ENCODE results near the gene CEP83. TPM values are rescaled to one million over a fixed set of nuclear protein-coding genes. Genes with fewer than 3 reads are reported as not detected.
"Not testable (repeated sequence)": the region's sequence is repeated elsewhere in the genome, so short reads cannot be mapped to it uniquely, and the experiment has no call there.

Gene CEP83
- total RNA-seq, 1 donor from 2014 or later = 23.6 TPM

DNA sequence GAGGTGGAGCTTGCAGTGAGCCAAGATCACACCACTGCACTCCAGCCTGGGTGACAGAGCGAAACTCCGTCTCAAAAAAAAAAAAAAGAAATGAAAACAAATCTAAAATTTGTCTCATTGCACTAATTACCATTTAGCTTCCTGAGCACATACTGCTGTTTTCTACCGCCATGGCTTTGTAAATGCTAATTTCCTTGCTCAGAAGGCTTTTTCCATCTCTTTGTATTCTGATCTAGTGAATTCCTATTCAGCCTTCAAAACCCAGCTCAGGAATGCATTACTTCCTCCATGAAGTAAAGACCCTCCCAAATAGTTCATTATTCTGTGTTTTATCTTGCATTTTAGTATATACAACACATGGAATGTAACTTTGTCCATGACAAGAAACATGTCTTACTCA, 33.6 kb downstream of the CEP83 start:
- TF ChIP-seq, protein P1, sequence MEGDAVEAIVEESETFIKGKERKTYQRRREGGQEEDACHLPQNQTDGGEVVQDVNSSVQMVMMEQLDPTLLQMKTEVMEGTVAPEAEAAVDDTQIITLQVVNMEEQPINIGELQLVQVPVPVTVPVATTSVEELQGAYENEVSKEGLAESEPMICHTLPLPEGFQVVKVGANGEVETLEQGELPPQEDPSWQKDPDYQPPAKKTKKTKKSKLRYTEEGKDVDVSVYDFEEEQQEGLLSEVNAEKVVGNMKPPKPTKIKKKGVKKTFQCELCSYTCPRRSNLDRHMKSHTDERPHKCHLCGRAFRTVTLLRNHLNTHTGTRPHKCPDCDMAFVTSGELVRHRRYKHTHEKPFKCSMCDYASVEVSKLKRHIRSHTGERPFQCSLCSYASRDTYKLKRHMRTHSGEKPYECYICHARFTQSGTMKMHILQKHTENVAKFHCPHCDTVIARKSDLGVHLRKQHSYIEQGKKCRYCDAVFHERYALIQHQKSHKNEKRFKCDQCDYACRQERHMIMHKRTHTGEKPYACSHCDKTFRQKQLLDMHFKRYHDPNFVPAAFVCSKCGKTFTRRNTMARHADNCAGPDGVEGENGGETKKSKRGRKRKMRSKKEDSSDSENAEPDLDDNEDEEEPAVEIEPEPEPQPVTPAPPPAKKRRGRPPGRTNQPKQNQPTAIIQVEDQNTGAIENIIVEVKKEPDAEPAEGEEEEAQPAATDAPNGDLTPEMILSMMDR (IDR thresholded peaks at IDR 0.05) = no peak
- intact Hi-C loops (cut with DNase I) = loop anchor here (5.0 kb wide), 1 partner anchor 274 kb away; no protein-coding TSS in a partner anchor
- Histone ChIP-seq H3K36me3 (no peaks in the 10 kb centered on the region), H3K9me3 (peaks cover 23 to 42% of the 10 kb centered on the region in 2 donors), H3K4me3 (no peak overlapping the region), H3K27ac (no peak overlapping the region), H3K4me1 (peaks cover 0 to 3% of the 10 kb centered on the region in 2 donors), H3K27me3 (no peaks in the 10 kb centered on the region)
- no peak for DNase-seq (ENCODE audit: low spot score in 2 of 2)

DNA sequence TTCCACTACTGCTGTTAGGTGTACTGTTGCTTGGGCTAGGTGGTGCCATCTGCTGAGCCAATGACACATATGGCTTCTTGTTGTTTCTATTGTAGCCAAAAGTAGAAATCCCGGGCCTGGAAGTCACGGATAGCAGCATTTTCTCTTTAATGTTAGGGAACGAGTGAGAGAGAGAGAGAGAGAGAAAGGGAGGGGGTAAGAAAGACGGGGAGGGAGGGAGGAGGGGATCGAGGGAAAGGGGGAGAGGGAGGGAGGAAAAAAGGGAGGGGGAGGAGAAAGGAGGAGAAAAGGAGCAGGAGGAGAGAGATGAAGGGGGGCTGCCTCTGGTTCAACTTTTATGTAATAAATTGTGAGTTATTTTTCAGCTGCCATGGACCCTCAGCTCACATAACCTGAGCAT, 34.8 kb downstream of the CEP83 start:
- intact Hi-C loops (cut with DNase I) = loop anchor here (5.0 kb wide), 1 partner anchor 273 kb away; no protein-coding TSS in a partner anchor
- H3K27ac ChIP-seq; H3K36me3 ChIP-seq; H3K4me3 ChIP-seq; H3K27me3 ChIP-seq; H3K4me1 ChIP-seq; DNase-seq (ENCODE audit: low spot score in 2 of 2): not testable (repeated sequence)
- peaks cover 16 to 40% of the 10 kb centered on the region in 2 donors for H3K9me3 ChIP-seq

- no peak overlapping the region for H3K4me3 ChIP-seq
- no peak for DNase-seq (ENCODE audit: low spot score in 2 of 2)
- no peaks in the 10 kb centered on the region for H3K36me3 ChIP-seq
- H3K27me3 ChIP-seq = no peaks in the 10 kb centered on the region
- no peak overlapping the region for H3K27ac ChIP-seq
- H3K4me1 ChIP-seq = peaks cover 0 to 3% of the 10 kb centered on the region in 2 donors
- TF ChIP-seq, protein P1 (IDR thresholded peaks at IDR 0.05) = no peak
- intact Hi-C loops (cut with DNase I) = no loop called here
- peaks cover 16 to 40% of the 10 kb centered on the region in 2 donors for H3K9me3 ChIP-seq
Measured at GRCh38 chr12:94421868-94422740, 37.6 kb downstream of the CEP83 start.

GRCh38 chr12:94418517-94418916, 41.1 kb downstream of the CEP83 start:
- no peaks in the 10 kb centered on the region for H3K27me3 ChIP-seq
- DNase-seq (ENCODE audit: low spot score in 2 of 2) = no peak
- no peak overlapping the region for H3K27ac ChIP-seq
- no peak overlapping the region for H3K4me3 ChIP-seq
- peaks cover 16 to 37% of the 10 kb centered on the region in 2 donors for H3K9me3 ChIP-seq
- TF ChIP-seq, protein P1 (IDR thresholded peaks at IDR 0.05) = no peak
- no peaks in the 10 kb centered on the region for H3K36me3 ChIP-seq
- intact Hi-C loops (cut with DNase I) = no loop called here
- no peaks in the 10 kb centered on the region for H3K4me1 ChIP-seq

DNA sequence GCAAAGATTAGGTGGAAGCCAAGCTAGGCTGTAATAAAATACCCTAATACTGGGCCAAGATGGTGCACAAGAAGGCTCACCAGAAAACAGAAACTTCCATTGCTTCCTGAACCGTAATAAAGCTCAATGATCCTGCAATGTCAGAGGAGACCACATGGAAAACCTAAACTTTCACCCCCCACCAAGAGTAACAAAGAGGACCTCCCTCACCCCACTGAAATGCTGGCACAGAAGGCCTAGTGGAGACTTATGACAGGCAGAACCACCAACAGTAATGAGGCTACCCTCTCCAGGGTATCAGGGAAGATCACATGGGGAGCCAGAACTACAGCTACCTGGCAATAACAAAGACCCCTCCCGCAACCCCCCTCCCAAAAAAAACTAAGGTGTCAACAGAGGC, 43.1 kb downstream of the CEP83 start:
- DNase-seq (ENCODE audit: low spot score in 2 of 2) = no peak
- H3K4me1 ChIP-seq = no peaks in the 10 kb centered on the region
- TF ChIP-seq, protein P1 (IDR thresholded peaks at IDR 0.05) = no peak
- intact Hi-C loops (cut with DNase I) = no loop called here
- H3K27me3 ChIP-seq = no peaks in the 10 kb centered on the region
- H3K9me3 ChIP-seq = peaks cover under 1 to 18% of the 10 kb centered on the region in 2 donors
- H3K36me3 ChIP-seq = no peaks in the 10 kb centered on the region
- no peak overlapping the region for H3K4me3 ChIP-seq
- H3K27ac ChIP-seq = no peak overlapping the region

DNA sequence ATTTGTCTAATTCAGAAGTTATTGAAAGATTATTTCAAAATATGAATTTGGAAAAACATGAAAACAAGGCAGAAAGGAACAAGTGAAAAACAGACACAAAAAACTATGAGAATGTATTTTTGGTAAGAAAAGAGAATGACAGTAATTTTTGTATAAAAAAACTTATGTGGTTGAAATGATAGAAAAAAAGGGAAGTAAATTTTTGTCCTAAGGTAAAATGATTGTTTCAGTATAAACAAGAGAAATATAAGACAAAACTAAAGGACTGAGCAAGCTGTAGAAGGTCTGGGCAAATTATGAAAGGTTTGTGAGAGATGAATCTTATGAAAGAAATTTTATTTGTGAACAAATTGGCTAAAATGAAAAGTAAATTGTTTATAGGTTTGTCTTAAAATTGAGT, 44.6 kb downstream of the CEP83 start:
- TF ChIP-seq, protein P1 (IDR thresholded peaks at IDR 0.05) = no peak
- intact Hi-C loops (cut with DNase I) = no loop called here
- Histone ChIP-seq H3K36me3 (no peaks in the 10 kb centered on the region), H3K4me3 (no peak overlapping the region), H3K9me3 (peaks cover 0 to 5% of the 10 kb centered on the region in 2 donors), H3K27me3 (no peaks in the 10 kb centered on the region), H3K4me1 (no peaks in the 10 kb centered on the region), H3K27ac (no peak overlapping the region)
- no peak for DNase-seq (ENCODE audit: low spot score in 2 of 2)

Data from ascending aorta (tissue), 2 donors.